GM18909 (cell line): ENCODE results near the gene DDA1.

ENCODE experiments used
- ATAC-seq: cut with Tn5 transposase; IDR thresholded peaks from one replicate; pipeline ENCODE4 v1.9.1; 2021; ENCODE audit warnings: mild to moderate bottlenecking; ENCODE audit not compliant: unreplicated experiment, poor library complexity

Gene DDA1

GRCh38 chr19:17309965-17310461 is 650 bp downstream of the DDA1 start:
- ATAC-seq, result no peak

DNA sequence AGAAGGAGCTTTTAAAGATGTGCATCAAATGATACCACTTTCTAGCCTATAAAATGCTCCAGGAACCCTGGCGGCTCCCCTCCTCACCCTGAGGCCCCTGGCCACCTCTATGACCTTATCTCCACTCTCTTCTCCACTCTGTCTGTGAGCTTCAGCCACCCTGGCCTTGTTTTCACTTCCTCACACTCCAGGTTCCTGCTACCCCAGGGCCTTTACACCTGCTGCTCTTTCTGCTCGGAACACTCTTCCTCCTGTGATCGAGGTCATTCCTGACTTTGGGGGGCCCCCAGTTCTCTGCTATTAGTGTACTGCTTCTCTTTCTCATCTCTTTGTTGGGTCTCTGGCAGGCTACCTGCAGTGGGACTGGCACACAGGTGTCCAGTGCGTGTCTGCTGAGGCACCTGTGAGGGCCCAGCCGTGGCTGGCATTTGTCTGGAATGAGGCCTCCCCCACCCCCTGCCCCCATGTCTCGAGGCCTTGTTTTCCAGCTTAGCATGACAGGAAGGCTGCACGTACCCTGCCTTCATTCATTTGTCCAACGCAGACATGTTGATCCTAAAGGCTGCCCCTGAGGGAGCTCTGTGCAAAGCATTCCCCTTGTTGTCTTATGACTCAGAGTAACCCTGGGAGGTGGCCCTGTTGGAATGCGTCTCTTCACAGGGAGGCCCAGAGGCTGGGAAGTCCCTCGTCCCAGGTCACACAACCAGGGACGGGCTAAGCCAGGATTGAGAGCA is 2.3 kb downstream of the DDA1 start:
- no peak for ATAC-seq

DNA sequence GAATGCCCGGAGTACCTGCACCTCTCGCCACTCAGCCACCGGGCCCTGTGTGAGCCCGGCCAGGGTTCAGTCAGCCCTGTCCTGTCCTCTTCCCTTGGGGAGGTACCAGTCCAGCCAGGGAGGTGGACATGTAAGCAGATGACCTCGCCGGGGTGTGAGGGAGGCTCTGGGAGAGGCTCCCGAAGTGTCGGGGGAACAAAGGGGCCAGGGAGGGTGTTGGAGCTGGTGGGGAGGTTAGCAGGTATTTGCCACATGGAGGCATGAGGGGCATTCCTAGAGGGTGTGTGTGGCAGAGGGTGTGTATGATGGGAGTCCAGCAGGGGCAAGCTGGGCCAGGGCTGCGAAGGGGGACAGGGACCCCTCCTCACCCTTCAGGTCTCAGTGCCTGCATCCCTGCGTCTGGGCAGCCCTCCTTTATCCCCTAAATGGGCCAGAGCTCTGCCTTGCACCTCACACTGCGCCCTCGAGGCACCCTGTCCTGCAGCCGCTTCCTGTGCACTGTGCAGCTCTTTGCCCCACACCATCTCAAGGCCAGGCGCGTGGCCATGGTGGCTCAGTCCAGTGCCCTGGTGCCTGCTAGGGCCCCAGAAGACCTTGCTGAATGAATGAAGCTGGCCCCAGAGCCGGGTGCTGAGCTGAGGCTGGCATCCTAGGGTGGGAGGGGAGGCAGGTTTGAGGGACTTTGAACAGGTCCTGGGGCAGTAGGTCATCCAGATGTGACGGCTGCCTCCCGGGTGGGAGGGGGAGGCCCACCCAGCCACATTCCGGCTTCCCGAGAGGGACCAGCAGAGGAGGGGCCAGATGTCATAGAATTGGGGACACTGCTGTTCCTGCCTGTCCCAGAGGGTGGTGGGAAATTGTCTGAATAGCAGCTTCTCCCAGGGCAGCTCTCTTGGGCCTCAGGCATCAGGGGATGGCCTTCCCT is 3.1 kb downstream of the DDA1 start:
- ATAC-seq, result no peak

- no peak for ATAC-seq
Measured at GRCh38 chr19:17314007-17314593, 4.7 kb downstream of the DDA1 start.

GRCh38 chr19:17318966-17319365 is 9.6 kb downstream of the DDA1 start:
- ATAC-seq, result no peak

- ATAC-seq, result no peak
Measured at GRCh38 chr19:17319473-17320238, 10.3 kb downstream of the DDA1 start.

DNA sequence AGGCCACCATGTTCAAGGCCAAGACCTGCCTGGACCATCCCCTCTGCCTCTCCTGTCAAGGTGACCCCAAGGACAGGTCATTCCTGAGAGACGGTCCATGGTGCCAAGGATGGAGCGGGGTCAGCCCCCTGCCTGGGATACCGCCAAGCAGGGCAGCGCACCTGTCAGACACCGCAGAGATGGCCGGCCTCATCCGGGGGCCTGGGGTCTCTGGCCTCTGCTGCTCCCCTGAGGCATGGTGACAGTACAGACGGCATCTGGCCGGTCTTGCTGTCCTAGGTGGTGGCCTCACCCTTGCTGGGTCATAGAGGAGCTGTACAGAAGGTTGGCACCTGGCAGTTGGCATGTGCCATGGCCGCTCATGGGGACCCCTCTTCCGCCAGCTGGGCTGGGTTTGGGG is 11.1 kb downstream of the DDA1 start:
- ATAC-seq, result no peak

- no peak for ATAC-seq
Measured at GRCh38 chr19:17321655-17322489, 12.5 kb downstream of the DDA1 start.

GRCh38 chr19:17322854-17323253 is 13.5 kb downstream of the DDA1 start:
- no peak for ATAC-seq

DNA sequence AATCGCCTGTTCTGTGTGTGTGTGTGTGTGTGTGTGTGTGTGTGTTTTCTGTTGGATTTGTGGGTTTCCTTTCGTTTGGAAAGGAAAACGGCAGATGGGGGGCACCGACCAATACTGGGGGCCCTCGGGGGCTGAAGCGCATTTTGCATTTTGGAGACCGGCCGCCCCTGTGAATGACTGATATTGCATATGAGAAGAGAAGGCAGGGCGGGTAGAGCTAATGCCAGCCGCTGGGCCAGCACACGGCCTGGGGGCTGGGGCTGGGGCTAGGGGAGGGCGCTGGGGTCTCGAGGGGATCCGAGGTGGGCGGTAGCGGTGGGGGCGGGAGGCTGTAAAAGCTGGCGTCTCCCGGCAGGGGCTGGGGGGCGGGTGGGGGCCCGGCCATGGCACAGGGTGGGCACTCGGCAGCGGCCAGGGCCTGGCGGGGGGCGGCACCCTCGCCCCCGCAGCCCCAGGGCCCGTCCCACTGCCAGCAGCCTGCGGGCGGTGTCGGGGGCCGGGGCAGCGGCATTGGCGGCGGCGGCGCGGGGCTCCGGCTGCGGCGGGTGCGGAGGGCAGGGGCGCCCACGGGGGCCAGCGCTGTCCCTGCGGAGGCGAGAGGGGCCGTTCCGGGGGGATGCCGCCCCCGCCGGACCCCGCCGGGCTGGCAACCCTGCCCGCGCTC is 14.1 kb downstream of the DDA1 start:
- no peak for ATAC-seq

DNA sequence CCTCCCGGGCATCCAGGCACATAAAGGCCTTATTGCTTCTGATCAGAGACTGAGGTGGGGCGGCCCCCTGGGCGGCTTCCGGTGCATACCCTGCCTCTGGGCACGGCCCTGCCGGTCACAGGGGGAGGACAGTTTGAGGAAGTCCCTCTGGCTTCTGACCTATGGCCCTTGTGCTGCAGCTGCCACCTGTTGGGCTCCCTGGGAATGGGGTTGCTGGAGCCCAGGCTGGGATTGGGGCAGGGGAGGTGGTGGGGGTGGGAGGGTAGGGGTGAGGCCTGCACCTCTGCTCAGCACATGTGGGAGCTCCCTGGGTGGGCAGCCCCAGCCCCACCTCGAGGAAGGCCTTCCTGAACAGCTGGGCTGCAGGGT is 14.6 kb downstream of the DDA1 start:
- ATAC-seq, result no peak

GRCh38 chr19:17324357-17325114 is 15.2 kb downstream of the DDA1 start:
- ATAC-seq, result no peak

GRCh38 chr19:17325133-17325532 is 15.8 kb downstream of the DDA1 start:
- no peak for ATAC-seq

DNA sequence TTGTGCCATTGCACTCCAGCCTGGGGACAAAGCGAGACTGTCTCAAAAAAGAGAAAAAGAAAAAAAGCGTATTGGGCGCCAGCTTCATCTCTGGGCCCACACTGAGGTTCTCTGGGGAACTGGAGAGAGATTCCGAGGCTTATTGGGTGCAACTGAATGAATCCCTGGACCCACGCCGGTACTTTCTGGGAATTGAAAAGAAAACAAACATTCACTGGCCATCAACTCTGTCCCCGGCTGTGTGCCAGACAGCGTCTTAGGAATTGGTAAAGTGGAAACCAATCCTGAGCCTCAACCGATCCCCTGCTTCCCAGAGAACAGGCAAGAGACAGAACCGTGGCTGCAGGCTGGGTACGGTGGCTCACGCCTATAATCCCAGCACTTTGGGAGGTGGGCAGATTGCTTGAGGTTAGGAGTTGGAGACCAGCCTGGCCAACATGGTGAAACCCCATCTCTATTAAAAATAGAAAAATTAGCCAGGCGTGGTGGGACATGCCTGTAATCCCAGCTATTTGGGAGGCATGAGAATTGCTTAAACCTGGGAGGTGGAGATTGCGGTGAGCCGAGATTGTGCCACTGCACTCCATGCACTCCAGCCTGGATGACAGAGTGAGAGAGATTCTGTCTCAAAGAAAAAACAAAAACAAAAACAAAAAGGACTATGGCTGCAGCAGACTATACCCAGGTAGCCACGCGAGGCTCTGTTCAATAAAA is 16.7 kb downstream of the DDA1 start:
- no peak for ATAC-seq

- ATAC-seq, result no peak
Measured at GRCh38 chr19:17326595-17326966, 17.2 kb downstream of the DDA1 start.

GRCh38 chr19:17327068-17327653 is 17.8 kb downstream of the DDA1 start:
- ATAC-seq, result no peak
